ENCODE results near the gene GINM1. TPM values are rescaled to one million over a fixed set of nuclear protein-coding genes. Genes with fewer than 3 reads are reported as not detected.

GINM1 gene, protein sequence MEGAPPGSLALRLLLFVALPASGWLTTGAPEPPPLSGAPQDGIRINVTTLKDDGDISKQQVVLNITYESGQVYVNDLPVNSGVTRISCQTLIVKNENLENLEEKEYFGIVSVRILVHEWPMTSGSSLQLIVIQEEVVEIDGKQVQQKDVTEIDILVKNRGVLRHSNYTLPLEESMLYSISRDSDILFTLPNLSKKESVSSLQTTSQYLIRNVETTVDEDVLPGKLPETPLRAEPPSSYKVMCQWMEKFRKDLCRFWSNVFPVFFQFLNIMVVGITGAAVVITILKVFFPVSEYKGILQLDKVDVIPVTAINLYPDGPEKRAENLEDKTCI
- total RNA-seq, result 47.9 and 53.6 TPM in 2 replicates

DNA sequence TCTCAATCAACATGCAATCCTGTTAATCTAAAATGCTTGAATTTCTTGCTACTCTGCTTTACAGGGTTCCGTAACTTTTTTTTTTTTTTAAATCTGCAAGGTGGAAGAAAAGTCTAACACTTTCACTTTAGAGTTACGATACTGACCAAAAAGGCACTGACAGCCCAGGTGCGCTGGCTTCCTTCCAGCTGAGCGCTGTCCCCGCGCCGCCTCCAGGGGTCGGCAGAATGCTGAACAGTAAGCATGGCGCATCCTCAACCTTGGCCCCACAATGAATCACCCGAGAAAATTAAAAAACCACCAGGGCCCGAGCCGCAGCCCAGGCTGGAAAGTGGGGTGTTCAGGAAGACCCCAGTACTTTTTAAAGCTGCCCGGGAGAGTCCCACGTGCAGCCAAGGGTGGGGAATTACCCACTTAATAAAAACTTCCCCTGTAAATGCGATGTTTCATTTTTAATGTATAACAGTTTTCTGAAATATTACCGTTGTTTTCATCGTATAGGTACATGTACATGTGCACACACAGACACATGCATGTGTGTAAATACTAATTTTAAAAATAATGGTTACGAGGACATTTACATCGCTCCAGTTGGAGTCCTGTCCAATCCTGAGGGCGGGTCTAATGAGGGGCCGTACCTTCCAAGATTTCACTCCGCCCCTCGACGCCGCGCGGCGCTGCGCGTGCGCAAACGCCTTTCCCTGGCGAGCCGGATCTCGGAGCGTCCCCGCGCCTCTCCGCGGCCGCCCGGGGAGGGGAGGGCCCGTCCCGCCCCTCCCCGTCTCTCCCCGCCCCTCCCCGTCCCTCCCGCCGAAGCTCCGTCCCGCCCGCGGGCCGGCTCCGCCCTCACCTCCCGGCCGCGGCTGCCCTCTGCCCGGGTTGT is at the start of gene GINM1:
Gene GINM1 (plus strand): TSS at position 849 of the 883 bp plus-strand sequence. CDS start 40 bp downstream, outside the sequence.

DNA sequence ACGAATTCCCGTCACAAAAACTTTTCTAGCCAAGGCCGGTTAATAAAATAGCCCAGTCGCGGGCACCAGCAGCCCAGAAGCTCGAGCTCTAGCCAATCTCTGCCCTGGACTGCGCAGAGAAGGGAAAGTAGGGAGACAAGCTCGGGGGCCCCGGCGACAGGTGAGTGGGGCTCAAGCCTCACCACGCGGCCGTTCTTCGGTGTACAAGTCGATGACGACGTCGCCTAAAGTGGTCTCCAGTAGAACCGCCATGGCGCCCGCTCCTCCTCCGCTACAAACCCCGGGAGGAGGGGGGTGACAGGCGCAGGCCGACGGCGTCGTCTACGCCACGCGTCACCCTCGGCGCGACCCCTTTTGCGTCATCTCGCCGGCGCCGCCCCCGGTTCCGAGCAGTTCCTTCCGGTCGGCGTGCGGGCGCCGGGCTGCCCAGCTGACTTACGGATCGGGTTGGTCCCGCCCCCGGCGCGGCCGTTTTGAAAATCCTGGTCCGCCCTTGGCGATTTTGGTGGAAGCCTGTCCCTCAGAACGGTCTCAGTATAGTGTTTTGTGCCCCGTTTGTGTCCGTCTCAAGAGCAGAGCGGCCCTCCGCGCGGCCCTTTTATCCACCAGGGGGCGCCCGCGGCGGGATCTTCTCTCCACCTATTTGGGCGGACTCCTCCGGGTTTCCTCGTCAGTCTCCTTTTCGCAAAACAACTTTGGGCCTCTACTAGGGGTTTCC is 20.3 kb upstream of the GINM1 start, which contains the start of gene PPIL4:
Gene PPIL4 (minus strand): TSS at position 290 of the 718 bp plus-strand sequence. CDS start 38 bp downstream, at position 252.

Other genes with a start within 250 kb of the GINM1 start
- gene TAB2, start 248.7 kb upstream of the GINM1 start, total RNA-seq, result 15.9 and 22.3 TPM in 2 replicates
- not detected in 2 replicates for gene SUMO4, start 166.1 kb upstream of the GINM1 start, total RNA-seq
- gene ZC3H12D, start 81.4 kb upstream of the GINM1 start, total RNA-seq, result under 0.01 TPM in 1 of 2 replicates, not detected in the other
- 14.4 and 21.6 TPM in 2 replicates for gene PPIL4, start 20.3 kb upstream of the GINM1 start, total RNA-seq
- 23.7 and 24.5 TPM in 2 replicates for gene KATNA1, start 82.3 kb downstream of the GINM1 start, total RNA-seq
- gene LATS1, start 151.7 kb downstream of the GINM1 start, total RNA-seq, result 8.1 and 14.9 TPM in 2 replicates
- gene NUP43, start 180.2 kb downstream of the GINM1 start, total RNA-seq, result 30.6 and 33.3 TPM in 2 replicates
- gene PCMT1, start 183.4 kb downstream of the GINM1 start, total RNA-seq, result 172 and 183 TPM in 2 replicates

Measured in myometrial cell (primary cell).